HG02610 (cell line): ENCODE results near the gene SEC14L5.
"Not testable (repeated sequence)": the region's sequence is repeated elsewhere in the genome, so short reads cannot be mapped to it uniquely, and the experiment has no call there.

ENCODE experiments used
- ATAC-seq: cut with Tn5 transposase; IDR thresholded peaks from one replicate; pipeline ENCODE4 v1.9.1; 2021; ENCODE audit warnings: mild to moderate bottlenecking, moderate library complexity; ENCODE audit not compliant: unreplicated experiment

Gene SEC14L5

DNA sequence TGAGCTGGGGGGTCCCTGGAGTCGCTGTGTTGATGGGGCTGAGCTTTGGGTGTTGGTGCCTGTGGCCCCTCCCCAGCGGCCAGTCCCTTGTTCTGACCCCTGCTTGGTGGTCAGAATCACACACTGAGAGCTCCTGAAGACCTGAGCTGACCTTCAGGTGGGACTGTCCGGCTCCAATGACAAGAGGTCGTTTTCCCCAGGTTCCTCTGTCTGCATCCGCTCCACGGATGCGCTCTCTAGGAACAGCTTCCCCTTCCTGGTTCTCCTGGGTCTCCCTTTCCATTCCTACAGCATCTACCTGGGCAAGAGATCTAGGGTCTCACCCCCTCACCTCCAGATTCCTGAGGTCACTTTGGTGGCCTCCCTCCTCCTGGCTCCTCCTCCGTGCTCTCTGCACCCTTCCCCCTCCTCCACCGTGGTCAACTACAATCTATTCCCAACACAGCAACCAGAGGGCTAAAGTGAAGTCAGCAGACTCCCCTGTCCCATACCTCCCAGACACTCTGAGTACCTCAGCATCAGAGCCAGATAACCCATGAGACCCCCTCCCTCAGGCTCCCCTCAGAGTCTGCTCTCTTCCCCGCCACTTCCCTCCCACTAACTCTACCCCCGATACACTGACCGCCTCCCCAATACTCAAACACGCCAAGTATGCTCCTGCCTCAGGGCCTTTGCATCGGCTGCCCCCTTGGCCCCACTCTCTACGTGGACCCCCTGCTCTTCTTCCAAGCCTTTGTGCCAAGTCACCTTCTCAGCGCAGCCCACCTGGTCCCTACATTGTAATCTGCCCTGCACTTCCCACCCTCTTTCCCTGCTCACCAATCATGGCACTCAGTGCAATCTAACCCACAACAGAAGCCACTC is 9.0 kb upstream of the SEC14L5 start:
- no peak for ATAC-seq

GRCh38 chr16:4949986-4950385 is 8.1 kb upstream of the SEC14L5 start:
- ATAC-seq, result no peak

DNA sequence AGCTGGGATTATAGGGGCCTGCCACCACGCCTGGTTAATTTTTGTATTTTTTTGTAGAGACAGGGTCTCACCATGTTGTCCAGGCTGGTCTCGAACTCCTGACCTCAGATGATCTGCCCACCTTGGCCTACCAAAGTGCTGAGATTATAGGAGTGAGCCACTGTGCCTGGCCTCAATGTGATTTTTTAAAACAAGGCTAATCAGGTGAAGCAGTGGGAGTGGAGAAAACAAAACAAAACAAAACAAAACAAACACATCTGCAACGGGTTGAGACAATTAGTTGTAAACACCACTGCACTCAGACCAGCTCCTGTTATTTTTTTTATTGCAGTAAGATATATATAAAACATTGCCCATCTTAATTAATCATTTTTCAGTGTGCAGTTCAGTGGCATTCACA is 6.5 kb upstream of the SEC14L5 start:
- not testable (repeated sequence) for ATAC-seq

- no peak for ATAC-seq
Measured at GRCh38 chr16:4954714-4955113, 3.4 kb upstream of the SEC14L5 start.

DNA sequence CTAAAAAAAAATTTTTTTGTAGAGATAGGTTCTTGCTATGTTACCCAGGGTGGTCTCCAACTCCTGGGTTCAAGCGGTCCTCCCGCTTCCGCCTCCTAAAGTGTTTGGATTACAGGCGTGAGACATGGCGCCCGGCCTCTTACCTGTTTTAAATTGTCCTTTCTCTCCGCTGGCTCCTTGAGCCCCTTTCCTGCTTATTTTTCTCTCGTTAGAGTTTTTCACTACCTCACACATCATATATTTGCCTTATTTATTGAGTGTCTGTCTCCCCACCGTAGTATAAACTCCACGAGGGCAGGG is 760 bp upstream of the SEC14L5 start:
- no peak for ATAC-seq

- no peak for ATAC-seq
Measured at GRCh38 chr16:4958510-4959438, 644 bp downstream of the SEC14L5 start.

DNA sequence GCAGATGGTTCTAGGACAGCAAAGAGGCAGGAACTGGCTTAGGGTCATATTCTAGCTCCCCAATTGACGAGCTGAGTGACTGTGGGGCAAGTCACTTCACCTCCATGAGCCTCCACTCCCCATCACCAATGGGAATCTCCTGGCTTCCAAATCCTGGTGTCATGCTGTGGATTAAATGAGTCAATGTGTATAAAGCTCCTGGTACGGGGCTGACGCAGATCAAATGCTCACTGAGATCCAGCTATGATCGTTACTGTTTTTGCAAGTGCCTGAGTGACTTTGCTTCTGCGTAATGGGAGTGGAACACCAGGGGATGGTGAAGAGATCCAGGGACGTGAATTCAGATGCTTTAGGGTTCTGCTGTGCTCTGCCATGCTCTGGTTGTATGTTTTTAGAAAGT is 2.4 kb downstream of the SEC14L5 start:
- no peak for ATAC-seq

- no peak for ATAC-seq
Measured at GRCh38 chr16:4962716-4963115, 4.6 kb downstream of the SEC14L5 start.

DNA sequence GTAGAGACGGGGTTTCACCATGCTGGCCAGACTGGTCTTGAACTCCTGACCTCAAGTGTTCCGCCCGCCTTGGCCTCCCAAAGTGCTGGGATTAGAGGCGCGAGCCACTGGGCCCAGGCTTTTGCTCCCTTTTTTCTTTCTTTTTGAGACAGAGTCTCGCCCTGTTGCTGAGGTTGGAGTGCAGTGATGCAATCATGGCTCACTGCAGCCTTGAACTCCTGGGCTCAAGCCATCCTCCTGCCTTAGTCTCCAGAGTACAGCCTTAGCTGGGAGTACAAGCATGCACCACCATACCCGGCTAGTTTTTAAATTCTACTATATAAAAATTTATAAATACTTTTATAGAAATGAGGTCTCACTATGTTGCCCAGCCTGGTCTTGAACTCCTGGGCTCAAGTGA is 5.4 kb downstream of the SEC14L5 start:
- ATAC-seq, result not testable (repeated sequence)

GRCh38 chr16:4966736-4967453 is 8.8 kb downstream of the SEC14L5 start:
- ATAC-seq, result no peak

GRCh38 chr16:4968278-4968677 is 10.1 kb downstream of the SEC14L5 start:
- ATAC-seq, result not testable (repeated sequence)

DNA sequence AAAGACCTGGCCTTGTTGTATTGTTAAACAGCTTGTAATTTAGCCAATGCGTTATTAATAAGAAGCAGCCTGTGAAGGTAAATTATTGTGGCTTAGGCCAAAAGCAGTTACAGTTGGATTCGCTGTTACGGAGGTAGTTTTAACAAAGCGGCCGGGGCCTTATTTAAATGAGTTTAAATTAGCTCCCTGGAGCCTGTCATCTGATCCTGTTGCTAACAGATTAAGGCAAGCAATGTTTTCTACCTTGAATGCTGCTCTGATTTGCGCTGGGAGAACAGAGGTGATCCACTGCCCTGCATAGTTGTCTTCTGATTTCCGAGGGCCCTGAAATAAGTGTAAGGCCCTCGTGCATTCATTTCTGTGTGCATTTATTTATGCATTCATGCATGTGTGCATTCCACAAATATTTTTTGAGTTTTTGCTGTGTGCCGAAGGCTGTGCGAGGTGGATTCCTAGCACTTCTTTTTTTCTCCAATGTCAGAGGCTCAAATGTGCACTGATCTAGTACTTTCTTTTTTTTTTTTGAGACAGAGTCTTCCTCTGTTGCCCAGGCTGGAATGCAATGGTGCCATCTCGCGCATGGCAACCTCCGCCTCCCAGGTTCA is 10.9 kb downstream of the SEC14L5 start:
- ATAC-seq, result no peak

DNA sequence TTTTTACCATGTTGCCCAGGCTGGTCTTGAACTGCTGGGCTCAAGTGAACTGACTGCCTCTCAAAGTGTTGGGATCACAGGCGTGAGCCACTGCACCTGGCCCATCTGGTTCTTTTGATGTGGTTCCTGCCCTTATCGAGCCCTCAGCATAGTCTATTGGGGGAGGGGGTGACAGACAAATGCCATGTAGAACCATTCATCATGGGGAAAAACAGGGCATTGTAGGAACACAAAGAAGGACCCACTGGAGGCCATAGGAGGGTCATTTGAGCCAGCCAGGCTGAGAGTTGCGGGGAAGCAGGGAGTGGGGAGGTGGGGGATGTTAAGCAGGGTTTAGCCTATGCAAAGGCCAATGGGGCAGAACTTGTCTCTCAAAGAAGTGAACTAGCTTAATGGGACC is 11.9 kb downstream of the SEC14L5 start:
- no peak for ATAC-seq

DNA sequence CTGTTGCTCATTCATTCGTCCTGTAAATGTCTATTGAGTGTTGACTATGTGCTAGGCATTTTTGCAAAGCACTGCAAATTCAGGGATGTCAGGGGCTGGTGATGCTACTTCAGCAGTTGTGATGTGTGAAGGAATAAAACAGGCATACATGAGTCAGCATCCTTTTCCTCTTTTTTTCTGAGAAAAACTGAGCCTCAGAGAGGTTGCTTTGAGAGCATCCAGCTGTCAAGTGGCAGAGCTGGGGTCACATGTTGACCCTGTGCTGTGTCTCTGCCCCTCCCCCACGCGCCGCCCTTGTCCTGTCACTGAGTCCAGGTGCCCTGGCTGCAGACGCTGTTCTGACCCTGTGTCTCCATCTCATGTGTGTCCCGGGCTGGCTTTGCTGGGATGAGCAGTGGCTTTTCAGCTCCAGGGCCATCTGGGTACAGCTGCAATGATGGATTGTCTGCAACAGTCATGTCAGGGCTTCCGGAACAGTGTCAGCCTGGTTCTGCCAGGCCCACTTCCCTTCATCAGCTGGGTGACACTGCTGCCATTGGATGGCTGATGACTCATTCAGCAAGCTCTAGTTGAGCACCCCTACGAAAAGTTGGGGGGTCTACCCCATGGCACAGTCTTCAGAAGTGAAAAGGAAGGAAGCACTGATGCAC is 14.9 kb downstream of the SEC14L5 start:
- no peak for ATAC-seq

GRCh38 chr16:4976079-4976478 is 17.9 kb downstream of the SEC14L5 start:
- peak; percentile 89 for ATAC-seq

GRCh38 chr16:4976611-4977145 is 18.5 kb downstream of the SEC14L5 start:
- no peak for ATAC-seq

DNA sequence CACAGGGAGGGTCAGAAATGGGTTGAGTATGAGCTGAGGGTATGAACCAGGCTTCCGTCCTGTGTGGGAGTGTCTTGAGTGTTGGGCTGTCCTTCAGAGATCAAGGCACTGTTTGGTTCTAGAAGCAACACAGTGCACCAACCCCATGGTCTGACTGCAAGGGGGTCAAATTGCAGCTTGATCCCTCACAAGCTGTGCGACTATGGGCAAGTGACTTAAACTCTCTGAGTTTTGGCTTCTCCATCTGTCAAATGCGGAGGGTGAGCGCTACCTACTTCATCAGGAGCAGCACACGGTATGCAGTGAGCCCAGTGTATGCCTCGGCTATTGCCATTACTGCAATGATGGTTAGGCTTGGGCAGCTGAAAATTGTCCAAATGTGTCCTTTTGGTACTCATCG is 21.0 kb downstream of the SEC14L5 start:
- ATAC-seq, result no peak

DNA sequence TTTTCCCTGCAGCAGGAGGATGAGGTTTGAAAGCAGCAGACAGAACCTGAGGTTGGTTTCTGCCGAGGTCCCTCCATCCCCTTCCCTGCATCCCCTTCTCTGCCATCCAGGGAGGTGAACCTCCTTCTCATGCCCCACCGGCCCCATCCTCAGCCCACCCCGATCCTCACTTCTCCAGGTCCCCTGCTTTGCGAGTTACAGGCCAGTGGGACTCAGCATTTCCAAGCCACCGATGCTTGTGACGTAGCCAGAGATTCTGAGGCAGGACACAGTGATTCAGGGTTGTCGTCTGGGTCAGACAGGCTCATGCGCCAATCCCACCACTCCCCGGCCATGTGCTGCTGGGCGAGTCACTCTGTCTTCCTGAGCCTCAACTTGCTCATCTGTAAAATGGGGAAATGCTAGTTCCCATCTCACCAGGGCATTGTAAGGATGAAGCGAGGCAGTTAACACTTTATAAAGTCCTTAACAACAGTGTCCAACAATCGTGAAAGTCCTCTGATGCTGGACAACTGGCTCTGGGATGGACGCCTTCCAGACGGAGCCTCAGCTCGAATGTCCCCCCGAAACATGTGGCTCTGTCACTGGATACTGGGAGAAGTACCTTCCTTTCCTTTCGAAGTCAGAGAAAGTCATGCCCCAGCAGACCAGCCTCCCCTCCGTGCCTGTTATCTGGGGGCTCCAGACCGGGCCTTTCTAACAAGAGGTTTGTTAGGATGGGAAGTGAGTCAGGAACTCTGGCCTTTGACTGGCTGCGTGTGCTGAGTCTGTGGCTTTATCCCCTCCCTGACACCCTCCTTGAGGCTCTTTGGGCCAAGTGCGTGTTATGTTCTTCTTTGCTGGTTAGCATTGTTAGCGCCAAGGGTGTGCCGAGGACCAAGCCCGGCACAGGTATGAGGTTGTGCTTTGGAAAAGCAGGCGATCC is 21.9 kb downstream of the SEC14L5 start:
- ATAC-seq, result no peak

- no peak for ATAC-seq
Measured at GRCh38 chr16:4980691-4981090, 22.6 kb downstream of the SEC14L5 start.
